ENCODE measurements around the gene HSD17B11. TPM values are rescaled to one million over a fixed set of nuclear protein-coding genes. Genes with fewer than 3 reads are reported as not detected.
A peak's percentile ranks its signal among the peaks of the same experiment; 100 is the strongest.

Gene HSD17B11
- total RNA-seq, 1 experiment from 2014 or later: 6.7 TPM

DNA sequence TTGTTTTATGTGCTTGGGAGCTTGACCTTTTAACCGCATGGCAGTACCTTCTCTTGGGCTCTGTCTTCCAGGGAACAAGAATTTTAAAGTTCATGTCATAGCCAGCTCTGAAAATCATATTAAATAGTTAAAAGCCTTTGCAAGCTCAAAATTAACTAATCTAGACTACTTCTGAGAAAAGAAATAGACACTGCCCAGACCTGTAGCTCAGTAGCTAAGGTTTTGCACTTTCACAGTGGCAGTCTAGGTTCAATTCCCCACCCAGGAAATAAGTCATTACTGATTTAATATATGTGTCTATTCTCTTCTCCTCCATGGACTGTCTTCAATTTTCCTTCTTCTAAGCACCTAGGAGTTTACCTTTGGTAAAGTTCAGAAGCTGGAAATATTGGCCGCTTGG, 27.4 kb downstream of the HSD17B11 start:
- ChIA-PET POLR2A (ENCODE audit: low non-redundant PET) (no interaction called here), CTCF (no interaction called here)
- no TSS peak for BruUV-seq (replicated peaks)
- Histone ChIP-seq H3K4me3 (ENCODE audit: low read depth, low read length, poor library complexity, severe bottlenecking) (no peak overlapping the region), H3K4me1 (ENCODE audit: insufficient read depth, low read length, poor library complexity, severe bottlenecking) (no peaks in the 10 kb centered on the region), H3K27me3 (replicated peaks; ENCODE audit: insufficient read depth, low read depth, low read length, poor library complexity) (no peaks in the 10 kb centered on the region), H3K27ac (ENCODE audit: low read depth, low read length, poor library complexity, severe bottlenecking) (no peak overlapping the region), H3K9me3 (ENCODE audit: low read depth, low read length, poor library complexity, severe bottlenecking) (no peaks in the 10 kb centered on the region), H3K36me3 (ENCODE audit: insufficient read depth, low read length, poor library complexity, severe bottlenecking) (no peaks in the 10 kb centered on the region)
- TF ChIP-seq, protein P1, sequence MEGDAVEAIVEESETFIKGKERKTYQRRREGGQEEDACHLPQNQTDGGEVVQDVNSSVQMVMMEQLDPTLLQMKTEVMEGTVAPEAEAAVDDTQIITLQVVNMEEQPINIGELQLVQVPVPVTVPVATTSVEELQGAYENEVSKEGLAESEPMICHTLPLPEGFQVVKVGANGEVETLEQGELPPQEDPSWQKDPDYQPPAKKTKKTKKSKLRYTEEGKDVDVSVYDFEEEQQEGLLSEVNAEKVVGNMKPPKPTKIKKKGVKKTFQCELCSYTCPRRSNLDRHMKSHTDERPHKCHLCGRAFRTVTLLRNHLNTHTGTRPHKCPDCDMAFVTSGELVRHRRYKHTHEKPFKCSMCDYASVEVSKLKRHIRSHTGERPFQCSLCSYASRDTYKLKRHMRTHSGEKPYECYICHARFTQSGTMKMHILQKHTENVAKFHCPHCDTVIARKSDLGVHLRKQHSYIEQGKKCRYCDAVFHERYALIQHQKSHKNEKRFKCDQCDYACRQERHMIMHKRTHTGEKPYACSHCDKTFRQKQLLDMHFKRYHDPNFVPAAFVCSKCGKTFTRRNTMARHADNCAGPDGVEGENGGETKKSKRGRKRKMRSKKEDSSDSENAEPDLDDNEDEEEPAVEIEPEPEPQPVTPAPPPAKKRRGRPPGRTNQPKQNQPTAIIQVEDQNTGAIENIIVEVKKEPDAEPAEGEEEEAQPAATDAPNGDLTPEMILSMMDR (conservative IDR thresholded peaks at IDR 0.05; ENCODE audit: low read depth, low read length): no peak
- no peak for TF ChIP-seq EZH2 (IDR thresholded peaks at IDR 0.05; ENCODE audit: borderline replicate concordance, low read depth, low read length, poor library complexity, severe bottlenecking)
- intact Hi-C loops (cut with micrococcal nuclease; ENCODE audit: unreplicated experiment): loop anchor here (5.0 kb wide), 1 partner anchor 104 kb away; no protein-coding TSS in a partner anchor
- DNase-seq (ENCODE audit: low spot score): peak; percentile 20

DNA sequence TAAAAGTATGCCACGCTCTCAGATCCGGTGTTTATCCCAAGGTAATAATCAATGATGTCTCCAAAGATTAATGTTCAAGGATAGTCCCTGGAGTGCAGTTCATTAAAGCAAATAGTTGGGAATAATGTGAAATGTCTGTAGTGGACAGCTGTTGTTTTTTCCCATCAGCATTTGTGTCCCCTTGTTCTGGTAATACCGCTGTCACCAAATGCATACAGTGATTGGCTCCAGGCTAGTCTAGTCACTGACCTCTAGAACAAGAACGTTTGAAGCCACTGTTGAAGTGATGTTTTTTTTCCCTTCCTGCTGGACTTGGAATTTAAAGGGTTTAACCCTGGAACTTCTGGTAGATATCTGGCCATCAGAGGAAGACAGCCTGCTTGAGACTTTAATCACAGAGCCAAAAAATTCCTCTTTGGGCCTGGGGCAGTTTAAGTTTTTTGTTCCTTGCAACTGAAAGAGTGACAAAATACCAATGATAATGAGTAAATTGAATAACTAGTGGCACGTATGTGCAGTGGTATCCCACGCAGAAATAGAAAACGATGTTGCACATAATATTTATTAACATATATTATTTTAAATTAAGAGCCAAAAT, 30.6 kb downstream of the HSD17B11 start:
- no peaks in the 10 kb centered on the region for H3K4me1 ChIP-seq (ENCODE audit: insufficient read depth, low read length, poor library complexity, severe bottlenecking)
- BruUV-seq (replicated peaks): no TSS peak
- TF ChIP-seq, protein P1 (conservative IDR thresholded peaks at IDR 0.05; ENCODE audit: low read depth, low read length): no peak
- no peak for TF ChIP-seq EZH2 (IDR thresholded peaks at IDR 0.05; ENCODE audit: borderline replicate concordance, low read depth, low read length, poor library complexity, severe bottlenecking)
- POLR2A ChIA-PET (ENCODE audit: low non-redundant PET): no interaction called here
- intact Hi-C loops (cut with micrococcal nuclease; ENCODE audit: unreplicated experiment): loop anchor here (5.0 kb wide), 1 partner anchor 107 kb away; no protein-coding TSS in a partner anchor
- no peaks in the 10 kb centered on the region for H3K36me3 ChIP-seq (ENCODE audit: insufficient read depth, low read length, poor library complexity, severe bottlenecking)
- CTCF ChIA-PET: no interaction called here
- H3K27me3 ChIP-seq (replicated peaks; ENCODE audit: insufficient read depth, low read depth, low read length, poor library complexity): no peaks in the 10 kb centered on the region
- H3K4me3 ChIP-seq (ENCODE audit: low read depth, low read length, poor library complexity, severe bottlenecking): no peak overlapping the region
- no peak for DNase-seq (ENCODE audit: low spot score)
- H3K27ac ChIP-seq (ENCODE audit: low read depth, low read length, poor library complexity, severe bottlenecking): no peak overlapping the region
- H3K9me3 ChIP-seq (ENCODE audit: low read depth, low read length, poor library complexity, severe bottlenecking): no peaks in the 10 kb centered on the region

DNA sequence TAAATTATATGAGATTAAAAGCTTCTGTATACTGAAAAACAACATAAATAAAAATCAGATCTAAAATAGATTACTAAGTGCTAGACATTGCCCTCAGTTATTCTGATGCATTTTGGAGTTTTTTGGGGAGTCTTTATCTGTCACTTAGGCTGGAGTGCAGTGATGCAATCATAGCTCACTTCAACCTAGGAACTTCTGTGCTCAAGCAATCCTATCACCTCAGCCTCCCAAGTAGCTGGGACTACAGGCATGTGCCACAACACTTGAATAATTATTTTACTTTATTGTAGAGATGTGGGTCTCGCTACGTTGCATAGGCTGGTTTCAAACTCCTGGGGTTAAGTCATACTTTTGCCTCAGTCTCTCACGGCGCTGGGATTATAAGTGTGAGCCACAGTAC, 31.7 kb downstream of the HSD17B11 start:
- ChIA-PET CTCF (no interaction called here), POLR2A (ENCODE audit: low non-redundant PET) (no interaction called here)
- no peak for DNase-seq (ENCODE audit: low spot score)
- intact Hi-C loops (cut with micrococcal nuclease; ENCODE audit: unreplicated experiment): loop anchor here (5.0 kb wide), 1 partner anchor 483 kb away; no protein-coding TSS in a partner anchor
- no TSS peak for BruUV-seq (replicated peaks)
- Histone ChIP-seq H3K27ac (ENCODE audit: low read depth, low read length, poor library complexity, severe bottlenecking) (no peak overlapping the region), H3K9me3 (ENCODE audit: low read depth, low read length, poor library complexity, severe bottlenecking) (no peaks in the 10 kb centered on the region), H3K4me3 (ENCODE audit: low read depth, low read length, poor library complexity, severe bottlenecking) (no peak overlapping the region), H3K27me3 (replicated peaks; ENCODE audit: insufficient read depth, low read depth, low read length, poor library complexity) (no peaks in the 10 kb centered on the region), H3K36me3 (ENCODE audit: insufficient read depth, low read length, poor library complexity, severe bottlenecking) (no peaks in the 10 kb centered on the region), H3K4me1 (ENCODE audit: insufficient read depth, low read length, poor library complexity, severe bottlenecking) (no peaks in the 10 kb centered on the region)
- no peak for TF ChIP-seq EZH2 (IDR thresholded peaks at IDR 0.05; ENCODE audit: borderline replicate concordance, low read depth, low read length, poor library complexity, severe bottlenecking)
- TF ChIP-seq, protein P1 (conservative IDR thresholded peaks at IDR 0.05; ENCODE audit: low read depth, low read length): no peak

Measured in A673 (cell line).